Psoas muscle (tissue), 8 donors: Measurements from ENCODE around the gene ZNF841. TPM values are rescaled to one million over a fixed set of nuclear protein-coding genes. Genes with fewer than 3 reads are reported as not detected.
A peak's percentile ranks its signal among the peaks of the same experiment; 100 is the strongest.

Source experiments
- ATAC-seq, 4 donors: fragments of 200-7000 bp; cut with Tn5 transposase; one replicate each; pipeline ENCODE4 v1.9.1; 2020; ENCODE audit warnings: moderate library complexity in 3 of 4, mild to moderate bottlenecking in 2 of 4
- DNase-seq, 2 donors: peaks; one replicate each; pipeline ENCODE4 v3.0.0-alpha.2; 2020
- H3K27ac ChIP-seq: fragments of 200-600 bp; one replicate; pipeline ENCODE4 v1.8.0; 2022
- H3K27me3 ChIP-seq, 3 donors: fragments of 200-600 bp in 1 of 3; one replicate each; pipeline versions ENCODE4 v1.6.1 to v1.8.0; 2013 to 2022; ENCODE audit warnings: low read length in 2 of 3, mild to moderate bottlenecking in 2 of 3, moderate library complexity in 1 of 3; ENCODE audit not compliant: insufficient read depth in 3 of 3
- H3K36me3 ChIP-seq, 2 donors: fragments of 200-600 bp in 1 of 2; one replicate each; pipeline versions ENCODE4 v1.6.1 to v1.8.0; 2013 to 2022; ENCODE audit warnings: low read depth in 1 of 2, mild to moderate bottlenecking in 1 of 2, moderate library complexity in 1 of 2; ENCODE audit not compliant: insufficient read depth in 1 of 2
- H3K4me1 ChIP-seq: fragments of 200-600 bp; one replicate; pipeline ENCODE4 v1.8.0; 2022
- H3K4me3 ChIP-seq: fragments of 200-600 bp; one replicate; pipeline ENCODE4 v1.8.0; 2022; ENCODE audit warnings: mild to moderate bottlenecking
- H3K9me3 ChIP-seq: fragments of 200-600 bp; one replicate; pipeline ENCODE4 v1.8.0; 2022
- WGBS, 3 donors: extraction: QIAGEN DNeasy Blood & Tissue Kit; methylation state at CpG; one replicate each; pipeline versions ENCODE4 v1.1.6 to v1.1.7; 2013; 5-methylcytosine and 5-hydroxymethylcytosine counted together
- intact Hi-C, 2 donors: fragments of 100-400 bp; cut with DNase I; formaldehyde crosslinking; loops; one replicate each; pipeline versions ENCODE4 v1.11.0 to v1.14.2; 2022
- polyA plus RNA-seq, 3 donors: library from polyadenylated mRNA; stranded (reverse); fragments of 200-250 nt; gene quantifications; one replicate each; pipeline ENCODE4 v1.2.3, GENCODE V29; 2013
- total RNA-seq, 4 donors: library from RNA; stranded (reverse); fragmentation: NEBNext Ultra II Directional in 2 of 4; extraction: Animal tissue kit (Norgen Biotek cat#: 25700) in 2 of 4; gene quantifications; one replicate each; pipeline versions ENCODE4 v1.2.1 to v1.2.4, GENCODE V29; 2021 to 2023
- TF ChIP-seq, protein P1 (sequence below): fragments of 200-600 bp; IDR thresholded peaks from one replicate; pipeline ENCODE4 v1.8.0; 2022; ENCODE audit warnings: antibody characterized with exemption
- donor health status: healthy with polysubstance abuse.
- donor health status: DM: no; HTN: no; CAD: no; lungs with moderate emphysema.
- donor health status: Bipolar disorder and iron deficiency.
- donor health status: healthy.
- donor health status: DM: yes; HTN: yes; CAD: no.
- donor health status: DM: no; HTN: no; CAD: no.
- donor health status: DM: no; HTN: no; CAD: no.
- donor health status: DM: yes; HTN: yes; CAD: no.

The ZNF841 gene
- total and polyA plus RNA-seq, 7 donors, result 1.2 to 4.4 (median 3.1) TPM

- 1% methylated on average over 60 of the region's 60 CpGs for WGBS, 3 donors
- H3K27ac ChIP-seq, result peak within 1 kb of the TSS; percentile 92
- intact Hi-C loops, result loop anchor here (2.0 to 5.0 kb wide), 2 partner anchors 20 to 62 kb away; partner anchors contain the start of genes ZNF614 (in 2 of the 2) and ZNF350 (in 1 of the 2)
- DNase-seq (peak; percentile 96 to 97), ATAC-seq (peak; percentile 99)
- peaks cover 4 to 32% of the 10 kb centered on the region in 2 donors for H3K36me3 ChIP-seq
- no peaks in the 10 kb centered on the region for H3K27me3 ChIP-seq
- TF ChIP-seq, protein P1, sequence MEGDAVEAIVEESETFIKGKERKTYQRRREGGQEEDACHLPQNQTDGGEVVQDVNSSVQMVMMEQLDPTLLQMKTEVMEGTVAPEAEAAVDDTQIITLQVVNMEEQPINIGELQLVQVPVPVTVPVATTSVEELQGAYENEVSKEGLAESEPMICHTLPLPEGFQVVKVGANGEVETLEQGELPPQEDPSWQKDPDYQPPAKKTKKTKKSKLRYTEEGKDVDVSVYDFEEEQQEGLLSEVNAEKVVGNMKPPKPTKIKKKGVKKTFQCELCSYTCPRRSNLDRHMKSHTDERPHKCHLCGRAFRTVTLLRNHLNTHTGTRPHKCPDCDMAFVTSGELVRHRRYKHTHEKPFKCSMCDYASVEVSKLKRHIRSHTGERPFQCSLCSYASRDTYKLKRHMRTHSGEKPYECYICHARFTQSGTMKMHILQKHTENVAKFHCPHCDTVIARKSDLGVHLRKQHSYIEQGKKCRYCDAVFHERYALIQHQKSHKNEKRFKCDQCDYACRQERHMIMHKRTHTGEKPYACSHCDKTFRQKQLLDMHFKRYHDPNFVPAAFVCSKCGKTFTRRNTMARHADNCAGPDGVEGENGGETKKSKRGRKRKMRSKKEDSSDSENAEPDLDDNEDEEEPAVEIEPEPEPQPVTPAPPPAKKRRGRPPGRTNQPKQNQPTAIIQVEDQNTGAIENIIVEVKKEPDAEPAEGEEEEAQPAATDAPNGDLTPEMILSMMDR, result no peak
- H3K4me3 ChIP-seq, result peak within 1 kb of the TSS; percentile 74
- no peaks in the 10 kb centered on the region for H3K4me1 ChIP-seq
- peaks cover 47% of the 10 kb centered on the region for H3K9me3 ChIP-seq
Measured at GRCh38 chr19:52048555-52049501, 46.7 kb downstream of the ZNF841 start, which contains the start of gene ZNF432. TSS of gene ZNF432 (minus strand) at chr19:52048838. CDS start at chr19:52046868, 1,970 bp downstream.

GRCh38 chr19:52039169-52039568 is 56.4 kb downstream of the ZNF841 start:
- Histone ChIP-seq H3K4me1 (no peaks in the 10 kb centered on the region), H3K36me3 (peaks cover 47 to 92% of the 10 kb centered on the region in 2 donors), H3K27me3 (no peaks in the 10 kb centered on the region), H3K9me3 (peaks cover 81% of the 10 kb centered on the region), H3K4me3 (no peak overlapping the region), H3K27ac (no peak overlapping the region)
- ATAC-seq, result no peak
- TF ChIP-seq, protein P1, result no peak
- intact Hi-C loops, result no loop called here
- no peak for DNase-seq
- 97% methylated on average over 4 of the region's 4 CpGs for WGBS, 3 donors

GRCh38 chr19:52034051-52034728 is 61.4 kb downstream of the ZNF841 start:
- TF ChIP-seq, protein P1, result no peak
- ATAC-seq (no peak), DNase-seq (no peak)
- intact Hi-C loops, result no loop called here
- Histone ChIP-seq H3K4me1 (no peaks in the 10 kb centered on the region), H3K36me3 (peaks cover 49 to 63% of the 10 kb centered on the region in 2 donors), H3K4me3 (no peak overlapping the region), H3K9me3 (peaks cover 95% of the 10 kb centered on the region), H3K27me3 (no peaks in the 10 kb centered on the region), H3K27ac (no peak overlapping the region)
- 98 to 99% (median 98%) methylated on average over 12 of the region's 12 CpGs for WGBS, 3 donors

GRCh38 chr19:52028780-52029123 is 66.8 kb downstream of the ZNF841 start:
- Histone ChIP-seq H3K27me3 (no peaks in the 10 kb centered on the region), H3K36me3 (peaks cover 17 to 39% of the 10 kb centered on the region in 2 donors), H3K27ac (peak overlapping the region; percentile 96), H3K4me1 (peaks cover 5% of the 10 kb centered on the region), H3K4me3 (peak overlapping the region; percentile 92), H3K9me3 (peaks cover 69% of the 10 kb centered on the region)
- TF ChIP-seq, protein P1, result no peak
- ATAC-seq, result peak in 3 of 4 donors; percentile 17 to 38 (median 24)
- no peak for DNase-seq
- intact Hi-C loops, result loop anchor here (2.0 to 5.0 kb wide), 3 partner anchors 20 to 41 kb away; partner anchors contain the start of genes ZNF432 (in 2 of the 2), ZNF350 (in 1 of the 2) and ZNF615 (in 1 of the 2)
- 16 to 19% (median 18%) methylated on average over 5 of the region's 5 CpGs for WGBS, 3 donors
